Fibroblast of mammary gland (primary cell): ENCODE data around the gene BHLHE23.

Experiments
- DNase-seq: peaks from one replicate; pipeline ENCODE4 v3.0.0-alpha.2; 2010; ENCODE audit warnings: low read depth
- H3K4me3 ChIP-seq: 2 replicates; pipeline ENCODE4 v1.5.1; 2011; ENCODE audit warnings: low read depth, mild to moderate bottlenecking, low read length, moderate library complexity; ENCODE audit not compliant: control insufficient read depth
- CTCF ChIP-seq: conservative IDR thresholded peaks from 2 replicates; pipeline ENCODE4 v1.5.1; 2011; ENCODE audit warnings: low read depth, low read length, inconsistent platforms; ENCODE audit not compliant: control insufficient read depth, insufficient read depth

Gene BHLHE23

DNA sequence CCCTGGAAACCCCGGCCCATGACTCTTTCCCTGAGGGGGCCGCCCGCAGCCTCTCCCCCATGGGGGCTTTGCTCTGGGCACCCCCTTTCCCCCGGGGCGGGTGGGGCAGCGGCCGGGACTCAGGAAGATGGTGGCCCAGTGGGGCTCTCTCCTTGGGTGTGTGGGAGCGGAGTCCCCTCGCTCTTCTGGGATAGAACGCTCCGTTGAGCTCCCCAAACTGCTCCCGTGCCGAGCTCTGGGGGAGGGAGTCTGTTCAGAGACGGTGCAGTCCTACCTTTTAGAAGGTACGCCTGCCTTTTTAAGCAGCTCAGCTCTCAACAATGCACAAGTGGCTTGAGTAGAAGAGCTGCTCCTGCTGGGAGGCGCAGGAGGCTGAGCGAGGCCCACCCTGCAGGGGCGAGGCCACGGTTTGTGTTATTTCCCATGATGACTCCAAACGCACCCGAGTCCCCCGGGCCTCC, 21.7 kb upstream of the BHLHE23 start:
- no peak for TF ChIP-seq CTCF
- no peak overlapping the region for H3K4me3 ChIP-seq
- DNase-seq: no peak

- no peak for TF ChIP-seq CTCF
- H3K4me3 ChIP-seq: no peak overlapping the region
- no peak for DNase-seq
Observed at GRCh38 chr20:63027922-63028389, 21.2 kb upstream of the BHLHE23 start.

- no peak overlapping the region for H3K4me3 ChIP-seq
- TF ChIP-seq CTCF: no peak
- DNase-seq: no peak
Observed at GRCh38 chr20:63027221-63027921, 20.6 kb upstream of the BHLHE23 start.

- DNase-seq: no peak
- H3K4me3 ChIP-seq: no peak overlapping the region
- no peak for TF ChIP-seq CTCF
Observed at GRCh38 chr20:63026582-63027165, 19.9 kb upstream of the BHLHE23 start.

DNA sequence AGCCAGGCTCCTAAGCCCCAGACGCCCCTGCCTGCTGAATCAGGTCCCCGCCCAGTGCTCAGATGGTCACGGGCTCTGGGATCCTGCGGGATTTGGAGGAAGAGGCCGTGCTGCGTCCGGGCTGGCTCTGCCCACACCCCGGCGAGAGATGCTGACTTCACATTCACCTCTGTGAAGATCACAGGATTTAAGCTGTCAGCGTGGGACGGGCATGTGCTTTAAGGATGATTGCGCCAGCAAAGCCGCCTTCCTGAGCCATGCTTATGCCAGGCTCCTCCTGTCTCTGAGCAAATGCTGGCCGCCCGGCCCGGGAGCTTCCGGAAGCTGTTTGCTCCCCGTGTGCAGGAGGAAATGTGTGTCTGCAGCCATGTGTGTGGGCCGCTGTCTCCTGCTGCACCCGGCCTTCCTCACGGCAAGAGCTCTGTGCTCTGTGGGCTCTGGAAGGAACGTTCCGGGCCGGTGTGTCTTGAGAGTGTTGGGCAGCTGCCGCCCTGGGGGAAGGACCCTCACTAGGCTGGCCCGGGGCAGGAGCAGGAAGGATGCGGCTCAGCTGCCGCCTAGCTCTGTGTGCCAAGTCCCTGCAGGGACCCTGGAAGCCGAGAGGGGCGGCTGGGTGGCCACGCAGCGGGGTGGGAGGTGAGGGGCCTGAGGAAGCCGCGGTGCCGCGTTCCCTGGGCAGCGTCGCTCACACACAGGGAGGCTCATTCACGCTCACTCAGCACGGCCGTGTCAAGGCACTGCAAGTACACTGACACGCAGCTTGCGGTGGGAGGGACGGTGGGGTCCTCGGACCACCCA, 19.0 kb upstream of the BHLHE23 start:
- TF ChIP-seq CTCF: no peak
- DNase-seq: peak; percentile 48
- no peak overlapping the region for H3K4me3 ChIP-seq

GRCh38 chr20:63024573-63025392, 18.0 kb upstream of the BHLHE23 start:
- no peak overlapping the region for H3K4me3 ChIP-seq
- TF ChIP-seq CTCF: no peak
- no peak for DNase-seq
